ENCODE data around the gene SH3PXD2A. TPM values are rescaled to one million over a fixed set of nuclear protein-coding genes. Genes with fewer than 3 reads are reported as not detected.

SH3PXD2A gene
- total RNA-seq, 1 donor: 3.1 TPM

DNA sequence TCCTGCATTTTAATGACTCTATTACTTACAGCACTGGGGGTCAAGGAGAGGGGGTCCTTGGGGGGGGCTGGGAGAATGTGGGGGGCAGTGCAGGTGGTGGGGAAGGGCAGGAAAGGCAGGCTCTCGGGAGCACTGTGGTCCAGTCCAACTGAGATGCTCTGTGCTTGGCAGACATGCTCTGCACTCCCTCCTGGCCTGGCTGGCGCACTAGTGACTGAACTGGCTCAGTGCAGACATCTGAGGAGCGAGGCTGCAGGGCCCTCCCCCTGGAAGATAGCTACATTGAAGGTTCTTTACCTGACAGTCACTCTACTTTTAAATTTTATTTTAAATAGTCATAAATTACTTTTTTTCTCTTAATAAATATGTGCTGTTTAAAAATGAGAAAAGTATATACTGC, 256.2 kb downstream of the SH3PXD2A start:
- no peaks in the 10 kb centered on the region for H3K27me3 ChIP-seq (ENCODE audit: insufficient read depth, low read length)
- no peaks in the 10 kb centered on the region for H3K4me1 ChIP-seq (ENCODE audit: insufficient read depth, low read length)
- no peaks in the 10 kb centered on the region for H3K9me3 ChIP-seq (ENCODE audit: low read depth, low read length)
- no peak overlapping the region for H3K4me3 ChIP-seq (ENCODE audit: low read length)

DNA sequence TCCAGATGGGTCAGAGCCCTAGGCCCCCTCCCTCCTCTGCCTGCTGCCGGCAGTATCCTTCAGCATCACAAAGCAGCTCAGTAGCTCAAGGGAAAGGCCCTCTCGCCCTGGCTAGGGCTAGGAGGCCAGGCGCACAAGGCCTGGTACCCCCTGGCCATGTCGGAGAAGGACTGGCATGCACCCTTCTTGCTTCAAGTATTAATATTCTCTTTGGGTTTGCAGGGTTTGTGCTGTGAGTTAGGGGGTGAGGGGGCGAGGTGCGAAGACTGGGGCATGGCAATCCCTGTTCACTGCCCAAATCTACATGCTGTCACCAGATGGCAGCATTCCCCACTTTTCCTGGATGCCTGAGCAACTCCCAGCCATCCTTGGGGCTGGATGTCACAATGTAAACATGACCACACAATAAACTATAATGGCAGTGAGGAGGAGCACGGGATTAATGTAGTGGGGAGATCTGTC, 256.7 kb downstream of the SH3PXD2A start:
- Histone ChIP-seq H3K4me3 (ENCODE audit: low read length) (no peak overlapping the region), H3K9me3 (ENCODE audit: low read depth, low read length) (no peaks in the 10 kb centered on the region), H3K4me1 (ENCODE audit: insufficient read depth, low read length) (no peaks in the 10 kb centered on the region), H3K27me3 (ENCODE audit: insufficient read depth, low read length) (no peaks in the 10 kb centered on the region)

- H3K4me3 ChIP-seq (ENCODE audit: low read length): no peak overlapping the region
- no peaks in the 10 kb centered on the region for H3K27me3 ChIP-seq (ENCODE audit: insufficient read depth, low read length)
- no peaks in the 10 kb centered on the region for H3K4me1 ChIP-seq (ENCODE audit: insufficient read depth, low read length)
- H3K9me3 ChIP-seq (ENCODE audit: low read depth, low read length): no peaks in the 10 kb centered on the region
These were observed 258.4 kb downstream of the SH3PXD2A start for GRCh38 chr10:103597003-103597402.

DNA sequence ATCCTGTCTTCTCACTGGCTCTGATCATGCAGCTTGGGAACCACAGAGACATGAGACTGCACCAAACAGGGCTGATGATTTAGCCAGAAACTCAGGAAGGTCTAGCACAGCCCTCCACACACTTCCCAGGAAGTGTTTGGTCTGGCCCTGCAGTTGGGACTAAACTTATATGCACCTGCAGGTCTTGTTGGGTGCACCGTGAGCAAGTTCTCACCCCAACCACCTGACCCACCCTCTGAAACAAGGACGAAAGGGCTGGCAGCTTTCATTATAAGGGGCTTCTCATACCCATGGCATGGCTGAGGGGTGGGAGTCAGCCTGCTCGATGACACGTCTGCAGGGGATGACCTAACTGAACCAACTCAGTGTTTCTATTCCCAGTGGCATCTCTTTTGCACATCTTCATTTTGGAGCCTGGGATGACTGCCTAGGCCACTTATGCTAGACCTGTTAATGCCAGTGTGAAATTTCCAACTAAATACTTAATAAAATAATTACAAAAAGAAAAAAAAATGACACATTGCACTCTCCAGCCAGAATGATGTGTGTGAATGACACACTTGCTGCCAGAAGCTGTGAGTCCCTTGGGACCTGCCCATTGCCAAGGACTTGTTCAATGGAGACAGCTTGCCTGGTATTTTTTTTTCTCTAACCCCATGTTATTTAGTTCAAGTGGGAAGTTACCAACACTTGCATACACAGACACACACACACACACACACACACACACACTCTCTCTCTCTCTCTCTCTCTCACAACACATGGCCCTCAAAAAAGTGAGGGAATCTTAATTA, 259.2 kb downstream of the SH3PXD2A start:
- H3K9me3 ChIP-seq (ENCODE audit: low read depth, low read length): no peaks in the 10 kb centered on the region
- no peaks in the 10 kb centered on the region for H3K4me1 ChIP-seq (ENCODE audit: insufficient read depth, low read length)
- no peak overlapping the region for H3K4me3 ChIP-seq (ENCODE audit: low read length)
- H3K27me3 ChIP-seq (ENCODE audit: insufficient read depth, low read length): no peaks in the 10 kb centered on the region

DNA sequence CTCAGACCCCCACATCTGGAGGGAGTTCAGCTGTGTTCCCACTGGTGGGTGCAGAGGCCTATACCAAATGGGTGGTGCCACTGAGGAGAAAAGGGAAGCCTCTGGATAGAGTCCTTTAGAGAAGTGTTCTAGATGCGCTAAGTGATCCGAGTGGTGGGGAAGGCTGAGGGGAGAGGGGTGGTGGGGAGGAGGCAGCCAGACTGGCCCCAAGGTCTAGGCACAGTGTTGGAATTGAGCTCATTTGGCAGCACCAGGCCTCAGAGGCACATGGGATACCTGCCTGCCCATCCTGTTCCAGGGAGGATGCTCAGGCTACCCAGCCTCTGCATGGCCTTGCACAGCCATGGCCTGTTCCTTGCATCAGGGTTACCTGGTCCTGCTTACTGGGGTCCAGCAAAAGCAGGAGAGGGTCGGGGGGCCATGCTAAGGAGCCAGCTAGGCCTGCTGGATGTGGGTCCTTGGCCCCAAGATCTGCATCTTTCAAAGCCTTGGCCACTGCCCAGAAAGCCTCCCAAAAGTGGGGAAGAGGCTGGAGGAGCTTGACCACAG, 262.3 kb downstream of the SH3PXD2A start:
- Histone ChIP-seq H3K4me3 (ENCODE audit: low read length) (no peak overlapping the region), H3K4me1 (ENCODE audit: insufficient read depth, low read length) (no peaks in the 10 kb centered on the region), H3K9me3 (ENCODE audit: low read depth, low read length) (no peaks in the 10 kb centered on the region), H3K27me3 (ENCODE audit: insufficient read depth, low read length) (no peaks in the 10 kb centered on the region)

DNA sequence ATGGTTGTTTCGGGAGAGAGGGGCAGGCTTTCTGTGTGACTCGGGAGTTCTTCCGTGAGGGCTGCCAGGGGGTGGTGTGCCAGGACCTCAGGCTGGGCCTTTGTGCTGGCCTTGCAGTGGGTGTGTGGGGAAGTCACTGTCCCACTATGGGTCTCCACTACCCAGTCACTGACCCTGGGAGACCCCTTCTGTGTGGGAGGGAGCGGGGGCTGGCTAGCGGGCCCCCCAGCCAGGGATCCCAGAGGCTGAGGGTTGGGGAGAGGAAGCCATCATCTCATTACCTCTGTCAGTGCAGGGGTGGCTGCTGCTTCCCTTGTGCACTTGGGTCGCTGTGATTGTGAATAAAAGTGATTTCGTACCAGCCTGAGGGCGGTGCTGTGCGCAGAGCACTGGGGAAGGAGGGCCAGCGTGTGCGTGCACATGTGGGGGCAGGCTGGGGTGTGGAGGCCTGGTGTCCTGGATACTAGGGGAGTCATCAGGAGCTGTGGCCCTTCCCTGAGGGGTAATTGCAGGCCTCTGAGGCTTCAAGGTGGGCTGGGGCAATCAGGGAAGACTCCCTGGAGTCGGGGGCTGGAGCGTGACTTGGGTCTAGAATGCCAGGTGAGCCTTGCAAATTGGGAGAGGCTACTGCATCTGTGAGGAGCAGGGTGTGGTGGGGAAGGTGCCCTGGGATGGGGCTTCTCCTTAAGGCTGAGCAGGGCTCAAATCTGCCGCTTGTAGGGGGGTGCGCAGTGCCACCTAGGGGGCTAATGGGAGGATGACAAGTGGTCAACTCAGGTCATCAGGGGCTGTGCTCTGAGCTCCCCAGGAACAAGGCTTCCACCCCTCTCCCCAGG, 263.0 kb downstream of the SH3PXD2A start:
- H3K9me3 ChIP-seq (ENCODE audit: low read depth, low read length): no peaks in the 10 kb centered on the region
- no peak overlapping the region for H3K4me3 ChIP-seq (ENCODE audit: low read length)
- H3K4me1 ChIP-seq (ENCODE audit: insufficient read depth, low read length): no peaks in the 10 kb centered on the region
- H3K27me3 ChIP-seq (ENCODE audit: insufficient read depth, low read length): no peaks in the 10 kb centered on the region

GRCh38 chr10:103590744-103591291, 264.6 kb downstream of the SH3PXD2A start:
- no peak overlapping the region for H3K4me3 ChIP-seq (ENCODE audit: low read length)
- H3K4me1 ChIP-seq (ENCODE audit: insufficient read depth, low read length): no peaks in the 10 kb centered on the region
- no peaks in the 10 kb centered on the region for H3K9me3 ChIP-seq (ENCODE audit: low read depth, low read length)
- H3K27me3 ChIP-seq (ENCODE audit: insufficient read depth, low read length): no peaks in the 10 kb centered on the region

- H3K27me3 ChIP-seq (ENCODE audit: insufficient read depth, low read length): no peaks in the 10 kb centered on the region
- H3K4me3 ChIP-seq (ENCODE audit: low read length): no peak overlapping the region
- H3K9me3 ChIP-seq (ENCODE audit: low read depth, low read length): no peaks in the 10 kb centered on the region
- H3K4me1 ChIP-seq (ENCODE audit: insufficient read depth, low read length): peaks cover 2% of the 10 kb centered on the region
These were observed 265.3 kb downstream of the SH3PXD2A start for GRCh38 chr10:103590060-103590459.

DNA sequence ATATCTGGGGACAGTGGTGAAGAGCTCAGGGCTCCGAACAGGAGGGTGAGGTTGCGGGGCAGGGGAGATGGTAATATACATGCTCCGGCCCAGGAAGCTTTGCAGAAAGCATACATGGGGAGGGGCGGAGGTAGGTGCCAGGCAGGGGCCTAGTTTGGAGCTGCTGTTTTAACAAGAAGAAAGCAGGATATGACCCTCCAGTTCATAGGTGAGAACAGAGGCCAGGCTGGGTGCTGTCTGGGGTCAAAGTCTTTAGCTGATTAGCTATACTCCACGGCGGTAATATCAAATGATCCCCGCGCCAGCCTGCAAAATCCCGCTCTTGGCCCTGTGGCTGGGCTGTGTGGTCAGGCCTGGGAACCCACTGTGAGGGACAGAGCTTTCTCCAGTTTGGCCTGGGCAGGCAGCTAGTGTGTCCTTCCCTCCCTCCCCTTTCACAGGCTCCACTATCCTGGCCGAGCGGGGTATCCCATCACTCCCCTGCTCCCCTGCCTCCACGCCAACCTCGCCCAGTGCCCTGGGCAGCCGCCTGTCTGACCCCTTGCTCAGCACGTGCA, 266.2 kb downstream of the SH3PXD2A start:
- Histone ChIP-seq H3K4me3 (ENCODE audit: low read length) (no peak overlapping the region), H3K27me3 (ENCODE audit: insufficient read depth, low read length) (no peaks in the 10 kb centered on the region), H3K4me1 (ENCODE audit: insufficient read depth, low read length) (peaks cover 10% of the 10 kb centered on the region), H3K9me3 (ENCODE audit: low read depth, low read length) (no peaks in the 10 kb centered on the region)

GRCh38 chr10:103587073-103587472, 268.3 kb downstream of the SH3PXD2A start:
- Histone ChIP-seq H3K4me1 (ENCODE audit: insufficient read depth, low read length) (peaks cover 19% of the 10 kb centered on the region), H3K27me3 (ENCODE audit: insufficient read depth, low read length) (no peaks in the 10 kb centered on the region), H3K4me3 (ENCODE audit: low read length) (no peak overlapping the region), H3K9me3 (ENCODE audit: low read depth, low read length) (no peaks in the 10 kb centered on the region)

GRCh38 chr10:103585011-103585405, 270.4 kb downstream of the SH3PXD2A start:
- Histone ChIP-seq H3K4me3 (ENCODE audit: low read length) (peak overlapping the region; percentile 61), H3K9me3 (ENCODE audit: low read depth, low read length) (no peaks in the 10 kb centered on the region), H3K4me1 (ENCODE audit: insufficient read depth, low read length) (peaks cover 19% of the 10 kb centered on the region), H3K27me3 (ENCODE audit: insufficient read depth, low read length) (no peaks in the 10 kb centered on the region)

- H3K4me3 ChIP-seq (ENCODE audit: low read length): peak overlapping the region; percentile 61
- H3K4me1 ChIP-seq (ENCODE audit: insufficient read depth, low read length): peaks cover 19% of the 10 kb centered on the region
- H3K27me3 ChIP-seq (ENCODE audit: insufficient read depth, low read length): no peaks in the 10 kb centered on the region
- no peaks in the 10 kb centered on the region for H3K9me3 ChIP-seq (ENCODE audit: low read depth, low read length)
These were observed 271.0 kb downstream of the SH3PXD2A start for GRCh38 chr10:103584216-103585010.

DNA sequence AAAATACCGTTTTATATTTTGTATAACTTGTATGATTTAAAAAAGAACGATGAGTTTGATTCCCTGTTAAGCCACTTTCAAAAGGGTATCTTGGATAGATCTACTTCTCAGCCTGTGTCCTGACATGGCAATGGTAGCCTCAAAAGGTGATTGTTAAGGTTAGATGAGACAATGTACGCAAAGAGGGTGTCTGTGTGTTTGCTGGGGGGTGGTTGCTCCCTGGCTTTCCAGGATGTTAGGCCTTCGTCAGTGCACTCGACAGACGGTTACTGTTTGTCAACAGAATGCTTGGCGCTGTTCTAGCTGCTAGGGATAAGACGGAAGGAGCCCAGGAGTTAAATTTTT, 271.5 kb downstream of the SH3PXD2A start:
- Histone ChIP-seq H3K4me3 (ENCODE audit: low read length) (peak overlapping the region; percentile 61), H3K27me3 (ENCODE audit: insufficient read depth, low read length) (no peaks in the 10 kb centered on the region), H3K4me1 (ENCODE audit: insufficient read depth, low read length) (peaks cover 19% of the 10 kb centered on the region), H3K9me3 (ENCODE audit: low read depth, low read length) (no peaks in the 10 kb centered on the region)

DNA sequence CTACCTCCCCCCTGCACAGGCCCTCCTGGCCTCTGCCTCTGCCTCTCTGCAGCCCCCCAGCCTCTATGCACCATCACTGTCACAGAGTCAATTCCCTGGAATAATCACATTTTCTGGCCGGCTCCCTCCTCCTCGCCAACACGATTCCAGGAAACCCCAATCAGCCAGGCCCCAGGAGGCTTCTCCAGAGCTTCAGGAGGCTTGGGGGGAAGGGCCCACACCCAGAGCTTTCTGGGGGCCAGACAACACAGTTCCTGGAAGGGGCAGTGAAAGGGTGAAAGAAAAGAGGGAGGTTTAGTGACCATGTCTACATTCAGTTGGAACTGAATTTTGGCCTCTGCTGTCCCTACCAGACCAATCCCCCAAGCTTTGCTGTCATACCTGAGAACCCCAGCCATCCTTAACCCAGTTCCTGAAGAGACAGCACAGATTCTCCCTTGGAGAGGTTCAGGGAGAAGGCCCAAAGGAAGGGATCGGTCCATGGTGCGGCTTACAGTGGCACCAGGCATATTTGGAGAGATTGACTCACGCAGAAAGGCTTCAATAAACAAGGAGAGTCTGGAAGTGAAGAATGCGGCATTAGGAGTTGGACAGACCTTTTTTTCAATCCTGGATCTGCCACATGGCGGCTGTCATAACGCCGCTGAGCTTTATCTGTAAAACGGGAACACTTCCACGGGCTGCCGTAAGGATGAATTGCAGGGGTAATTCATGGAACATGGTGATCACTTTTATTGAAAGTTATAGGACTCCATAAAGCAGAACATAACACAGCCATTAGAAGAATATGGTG, 272.8 kb downstream of the SH3PXD2A start:
- no peaks in the 10 kb centered on the region for H3K9me3 ChIP-seq (ENCODE audit: low read depth, low read length)
- H3K27me3 ChIP-seq (ENCODE audit: insufficient read depth, low read length): no peaks in the 10 kb centered on the region
- H3K4me1 ChIP-seq (ENCODE audit: insufficient read depth, low read length): peaks cover 19% of the 10 kb centered on the region
- no peak overlapping the region for H3K4me3 ChIP-seq (ENCODE audit: low read length)

Measured in mononuclear cell (primary cell).